Keratinocyte (primary cell): ENCODE measurements around the gene SPTBN1.

ENCODE experiments used
- EZH2 ChIP-seq: IDR thresholded peaks from one replicate; pipeline ENCODE4 v1.6.1; 2012; ENCODE audit warnings: inconsistent platforms, mild to moderate bottlenecking, low read length, moderate library complexity
- TF ChIP-seq, protein P1 (sequence below), 3 experiments: IDR thresholded peaks in 1 of 3; conservative IDR thresholded peaks in 1 of 3; optimal IDR thresholded peaks in 1 of 3; 2 replicates in 2 of 3; 3 replicates in 1 of 3; pipeline versions ENCODE3 to v1.5.1; 2011; ENCODE audit warnings: low read length in 3 of 3, mild to moderate bottlenecking in 3 of 3, moderate library complexity in 2 of 3, control low read depth in 1 of 3, inconsistent platforms in 1 of 3; ENCODE audit not compliant: insufficient read depth in 2 of 3; ENCODE audit errors: extremely low read depth in 1 of 3

DNA sequence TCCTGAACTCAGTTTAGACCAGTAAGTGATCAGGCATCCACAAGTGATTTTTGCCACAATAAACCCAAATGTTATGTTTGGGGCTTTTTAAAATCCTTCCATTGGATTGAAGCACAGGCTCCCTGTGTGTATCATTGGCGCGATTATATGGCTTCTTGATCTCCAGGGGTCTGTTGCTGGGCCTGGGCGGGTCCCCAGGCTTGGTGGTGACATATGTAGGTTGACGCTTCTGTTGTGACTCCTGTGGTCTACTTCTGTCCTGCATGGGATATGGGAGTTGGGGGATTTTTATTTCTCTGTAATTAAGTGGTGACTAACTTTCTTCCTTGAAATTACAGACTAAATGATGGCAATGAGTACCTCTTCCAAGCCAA is 211.1 kb downstream of the SPTBN1 start:
- TF ChIP-seq, protein P1, sequence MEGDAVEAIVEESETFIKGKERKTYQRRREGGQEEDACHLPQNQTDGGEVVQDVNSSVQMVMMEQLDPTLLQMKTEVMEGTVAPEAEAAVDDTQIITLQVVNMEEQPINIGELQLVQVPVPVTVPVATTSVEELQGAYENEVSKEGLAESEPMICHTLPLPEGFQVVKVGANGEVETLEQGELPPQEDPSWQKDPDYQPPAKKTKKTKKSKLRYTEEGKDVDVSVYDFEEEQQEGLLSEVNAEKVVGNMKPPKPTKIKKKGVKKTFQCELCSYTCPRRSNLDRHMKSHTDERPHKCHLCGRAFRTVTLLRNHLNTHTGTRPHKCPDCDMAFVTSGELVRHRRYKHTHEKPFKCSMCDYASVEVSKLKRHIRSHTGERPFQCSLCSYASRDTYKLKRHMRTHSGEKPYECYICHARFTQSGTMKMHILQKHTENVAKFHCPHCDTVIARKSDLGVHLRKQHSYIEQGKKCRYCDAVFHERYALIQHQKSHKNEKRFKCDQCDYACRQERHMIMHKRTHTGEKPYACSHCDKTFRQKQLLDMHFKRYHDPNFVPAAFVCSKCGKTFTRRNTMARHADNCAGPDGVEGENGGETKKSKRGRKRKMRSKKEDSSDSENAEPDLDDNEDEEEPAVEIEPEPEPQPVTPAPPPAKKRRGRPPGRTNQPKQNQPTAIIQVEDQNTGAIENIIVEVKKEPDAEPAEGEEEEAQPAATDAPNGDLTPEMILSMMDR (optimal IDR thresholded peaks at IDR 0.05 in 1 of 3, IDR thresholded peaks at IDR 0.05 in 1 of 3, conservative IDR thresholded peaks at IDR 0.05 in 1 of 3; ENCODE audit: extremely low read depth in 1 of 3, insufficient read depth in 2 of 3, low read length in 3 of 3), result no peak
- TF ChIP-seq EZH2, result no peak
